Measurements from ENCODE around the gene LY86.

Gene LY86

GRCh38 chr6:6620766-6621425, 32.4 kb downstream of the LY86 start:
- no peak for DNase-seq (ENCODE audit: low read depth in 3 of 3, low spot score in 1 of 3)

DNA sequence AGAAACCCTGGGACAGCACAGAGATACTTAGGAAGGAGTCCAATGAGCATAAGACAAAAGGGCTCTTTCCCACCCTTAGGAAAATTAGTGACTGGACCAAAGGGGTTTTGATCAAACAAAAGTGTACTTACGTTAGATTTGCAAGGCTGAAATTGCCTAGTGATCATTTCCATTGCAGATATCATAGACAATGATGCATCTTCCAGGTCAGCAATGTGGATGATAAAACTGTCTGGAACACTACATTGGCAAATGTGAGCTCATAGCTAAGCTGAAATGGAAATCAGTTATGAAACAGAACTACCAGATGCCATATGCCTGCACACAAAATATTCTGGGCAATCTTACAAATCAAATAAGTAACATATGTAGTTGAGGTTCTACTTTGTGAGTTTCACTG, 34.0 kb downstream of the LY86 start:
- no peak for DNase-seq (ENCODE audit: low read depth in 3 of 3, low spot score in 1 of 3)

DNA sequence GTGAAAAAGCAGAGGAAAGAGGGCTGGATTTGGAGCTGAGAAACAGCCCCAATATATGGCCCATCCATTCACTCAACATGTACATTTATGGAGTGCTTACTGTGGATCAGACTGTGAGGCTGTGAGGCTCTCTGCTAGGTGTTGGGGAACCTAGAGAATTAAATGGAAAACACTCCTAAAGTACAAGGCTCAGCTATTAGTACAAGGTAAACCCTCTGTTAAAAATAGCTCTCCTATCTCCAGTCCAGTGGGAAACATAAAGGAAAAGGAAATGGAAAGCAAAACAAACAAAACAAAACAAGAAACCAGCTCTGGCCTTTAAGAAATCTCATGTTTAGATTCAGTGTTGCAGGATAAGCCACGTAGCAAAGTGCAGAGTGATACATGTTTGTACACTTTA, 35.0 kb downstream of the LY86 start:
- no peak for DNase-seq (ENCODE audit: low read depth in 3 of 3, low spot score in 1 of 3)

GRCh38 chr6:6624269-6624990, 35.9 kb downstream of the LY86 start:
- no peak for DNase-seq (ENCODE audit: low read depth in 3 of 3, low spot score in 1 of 3)

GRCh38 chr6:6626187-6626586, 37.7 kb downstream of the LY86 start:
- no peak for DNase-seq (ENCODE audit: low read depth in 3 of 3, low spot score in 1 of 3)

DNA sequence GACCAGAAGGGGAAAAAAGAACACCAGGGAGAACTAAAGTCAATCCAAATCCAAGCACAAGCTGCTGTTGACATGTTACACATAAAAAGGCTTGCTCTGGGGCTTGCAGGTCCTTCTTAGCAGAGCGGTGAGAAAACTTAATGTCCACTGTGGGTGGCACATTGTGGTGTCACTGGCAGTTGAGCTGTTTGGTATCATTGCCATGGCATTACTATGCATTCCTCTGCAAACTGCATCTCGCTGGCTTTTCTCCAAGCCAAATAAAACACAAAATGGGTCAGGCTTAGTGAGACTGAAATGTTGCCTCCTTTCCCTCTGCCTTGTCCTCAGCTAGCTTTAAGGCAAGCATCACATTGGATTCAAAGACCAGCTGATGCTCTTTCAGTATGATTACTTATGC, 40.9 kb downstream of the LY86 start:
- no peak for DNase-seq (ENCODE audit: low read depth in 3 of 3, low spot score in 1 of 3)

DNA sequence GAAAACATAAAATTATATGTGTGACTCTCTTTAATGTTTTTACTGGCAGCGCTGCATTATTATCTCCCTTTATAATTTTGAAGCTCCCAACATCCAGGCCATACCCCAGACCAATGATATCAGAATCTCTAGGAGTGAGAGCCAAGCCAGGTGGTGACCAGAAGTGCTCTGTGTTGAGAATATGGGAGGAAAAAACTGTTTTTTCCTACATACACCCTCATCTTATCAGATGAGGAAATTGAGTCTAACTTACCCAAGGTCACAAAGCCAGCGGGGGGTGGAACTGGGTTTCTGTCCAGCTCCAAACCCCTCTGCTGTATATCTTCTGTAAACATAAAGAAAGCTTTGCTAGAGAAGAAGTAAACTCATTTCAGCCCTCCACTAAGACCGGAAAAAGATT, 42.5 kb downstream of the LY86 start:
- DNase-seq (ENCODE audit: low read depth in 3 of 3, low spot score in 1 of 3), result no peak

DNA sequence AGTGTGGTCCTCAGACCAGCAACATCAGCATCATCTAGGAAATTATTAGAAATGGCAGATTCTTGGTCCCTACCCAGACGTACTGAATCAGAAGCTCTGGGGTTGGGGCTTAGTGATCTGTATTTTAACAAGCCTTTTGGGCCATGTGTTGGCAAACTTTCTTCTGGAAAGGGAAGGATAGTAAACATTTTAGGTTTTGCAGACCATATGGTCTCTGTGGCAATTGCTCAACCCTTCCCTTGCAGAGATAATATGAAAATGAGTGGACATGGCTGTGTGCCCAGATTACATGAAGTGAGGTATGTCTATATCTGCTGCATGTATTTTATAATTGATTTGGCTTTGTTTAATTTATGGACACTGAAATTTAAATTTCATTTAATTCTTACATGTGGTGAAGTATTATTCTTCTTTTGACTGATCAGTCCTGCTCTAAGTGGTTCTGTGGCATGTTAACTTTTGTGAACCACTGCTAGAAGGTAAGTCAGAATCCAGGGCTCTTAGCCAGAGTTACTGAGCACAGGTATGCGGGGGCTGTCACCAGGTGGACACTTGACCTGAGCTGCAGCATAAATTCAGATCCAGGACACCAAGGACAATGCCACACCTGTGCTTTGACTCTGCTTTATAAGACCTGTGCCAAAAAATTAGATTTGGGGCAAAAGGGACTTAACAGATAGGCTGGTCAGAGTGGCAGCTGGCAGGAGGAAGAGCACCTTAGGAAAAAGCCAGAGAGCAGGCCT, 43.2 kb downstream of the LY86 start:
- no peak for DNase-seq (ENCODE audit: low read depth in 3 of 3, low spot score in 1 of 3)

GRCh38 chr6:6633898-6634734, 45.6 kb downstream of the LY86 start:
- no peak for DNase-seq (ENCODE audit: low read depth in 3 of 3, low spot score in 1 of 3)

GRCh38 chr6:6634735-6635075, 46.2 kb downstream of the LY86 start:
- no peak for DNase-seq (ENCODE audit: low read depth in 3 of 3, low spot score in 1 of 3)

DNA sequence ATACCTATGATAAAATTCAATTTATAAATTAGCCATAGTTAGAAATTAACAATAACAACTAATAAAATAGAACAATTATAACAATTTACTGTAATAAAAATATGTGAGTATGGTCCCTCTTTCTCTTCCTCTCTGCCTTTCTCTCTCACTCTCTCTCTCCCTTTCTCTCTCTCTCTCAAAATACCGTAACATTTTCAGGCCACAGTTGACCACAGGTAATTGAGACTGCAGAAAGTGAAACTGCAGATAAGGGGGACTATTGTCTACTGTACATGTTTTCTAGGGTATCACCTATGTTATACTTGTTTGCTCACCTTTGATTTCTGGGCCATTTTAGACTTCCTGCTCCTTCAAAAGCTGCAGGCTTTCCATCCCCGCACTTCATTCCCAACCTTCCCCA, 46.8 kb downstream of the LY86 start:
- no peak for DNase-seq (ENCODE audit: low read depth in 3 of 3, low spot score in 1 of 3)

DNA sequence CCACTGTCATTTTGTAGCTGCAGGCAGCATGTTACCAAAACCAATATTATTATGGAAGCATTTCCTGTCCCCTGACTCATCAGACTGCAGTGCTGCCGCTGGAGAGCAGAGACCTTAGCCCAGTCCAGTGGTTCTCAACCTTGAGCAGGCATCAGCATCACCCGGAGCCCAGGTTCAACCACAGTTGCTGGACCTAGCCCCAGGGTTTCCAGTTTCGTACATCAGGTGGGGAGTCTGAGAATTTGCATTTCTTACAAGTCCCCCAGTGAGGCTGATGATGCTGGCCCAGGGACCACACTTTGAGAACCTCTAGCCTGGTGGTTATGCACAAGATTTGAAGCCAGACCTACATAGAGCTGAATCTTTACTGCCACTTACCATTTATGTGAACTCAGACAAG, 47.3 kb downstream of the LY86 start:
- no peak for DNase-seq (ENCODE audit: low read depth in 3 of 3, low spot score in 1 of 3)

DNA sequence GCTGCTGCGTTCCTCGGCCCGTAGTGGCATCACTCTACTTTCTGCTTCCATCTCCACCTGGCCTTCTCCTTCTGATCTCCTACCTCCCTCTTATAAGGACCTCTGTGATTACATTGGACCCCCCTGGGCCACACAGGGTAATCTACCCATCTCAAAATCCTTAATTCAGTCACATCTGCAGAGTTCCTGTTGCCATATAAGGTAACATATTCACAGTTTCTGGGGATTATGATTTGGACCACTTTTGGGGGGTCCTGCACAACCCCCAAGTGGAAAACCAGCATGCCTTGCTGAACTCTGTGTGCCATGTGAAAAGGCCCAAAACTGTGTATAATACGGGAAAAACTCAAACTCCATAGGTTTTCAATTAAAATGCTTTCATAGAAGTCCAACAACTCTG, 51.1 kb downstream of the LY86 start:
- no peak for DNase-seq (ENCODE audit: low read depth in 3 of 3, low spot score in 1 of 3)

DNA sequence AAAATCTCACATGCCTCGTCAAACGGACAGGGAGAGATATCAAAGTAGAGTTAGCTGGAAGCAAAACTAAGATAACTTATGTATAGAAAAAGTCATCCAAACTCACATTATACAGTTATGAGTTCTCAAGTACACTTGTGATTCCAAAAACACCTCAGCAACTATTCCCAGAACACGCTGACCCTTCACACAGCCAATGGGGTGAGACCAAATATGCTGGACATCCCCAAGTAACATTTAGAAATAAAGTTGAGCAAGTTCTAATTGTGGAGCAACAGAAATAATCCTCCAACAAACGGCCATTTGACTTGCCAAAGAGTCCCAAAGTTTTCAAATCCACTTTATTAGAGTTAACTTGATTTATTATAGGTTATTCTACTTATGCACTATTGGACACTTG, 52.4 kb downstream of the LY86 start:
- DNase-seq (ENCODE audit: low read depth in 3 of 3, low spot score in 1 of 3), result no peak

DNA sequence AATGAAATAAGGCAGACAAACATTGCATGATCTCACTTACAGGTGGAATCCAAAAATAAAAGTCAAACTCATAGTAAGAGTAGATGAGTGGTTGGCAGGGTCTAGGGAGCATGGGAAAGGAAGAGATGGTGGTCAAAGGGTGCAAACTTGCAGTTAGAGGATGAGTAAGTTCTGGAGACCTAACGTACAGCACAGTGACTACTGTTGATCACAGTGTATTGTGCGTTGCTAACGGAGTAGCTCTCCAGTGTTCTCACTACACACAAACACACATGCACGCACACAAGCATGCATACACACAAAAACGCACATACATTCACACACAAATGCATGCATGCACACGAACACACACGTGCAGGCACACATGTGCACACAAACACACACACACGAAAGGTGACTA, 54.9 kb downstream of the LY86 start:
- DNase-seq (ENCODE audit: low read depth in 3 of 3, low spot score in 1 of 3), result no peak

DNA sequence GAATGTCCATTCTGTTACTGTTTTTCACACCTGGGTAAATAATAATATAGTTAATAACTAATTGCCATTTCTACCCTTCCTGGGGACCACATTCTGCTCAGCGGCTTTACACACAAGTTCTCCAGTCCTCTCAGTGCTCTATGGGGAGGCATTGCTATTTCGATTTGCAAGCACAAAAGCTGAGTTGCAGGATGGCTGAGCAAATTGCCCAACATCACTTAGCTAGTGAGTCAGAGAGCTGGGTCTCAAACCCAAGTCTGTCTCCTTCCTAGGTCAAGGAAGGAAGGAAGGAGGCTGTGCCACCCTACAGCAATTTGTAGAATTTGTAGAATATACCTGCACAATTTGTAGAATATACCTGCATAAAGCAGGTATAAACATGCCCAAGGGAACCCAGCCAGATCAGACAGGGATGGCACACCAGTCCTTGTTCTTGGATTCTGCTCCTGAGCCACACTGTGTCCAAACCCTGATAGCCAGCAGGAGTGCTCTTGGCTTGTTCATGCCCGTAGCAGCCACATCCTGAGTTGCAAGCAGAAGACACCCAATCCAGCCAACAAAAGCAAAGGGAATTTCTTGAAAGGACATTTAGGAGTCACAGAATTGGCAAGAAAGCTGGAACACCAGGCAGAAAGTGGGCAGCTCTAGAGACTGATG, 56.9 kb downstream of the LY86 start:
- no peak for DNase-seq (ENCODE audit: low read depth in 3 of 3, low spot score in 1 of 3)

DNA sequence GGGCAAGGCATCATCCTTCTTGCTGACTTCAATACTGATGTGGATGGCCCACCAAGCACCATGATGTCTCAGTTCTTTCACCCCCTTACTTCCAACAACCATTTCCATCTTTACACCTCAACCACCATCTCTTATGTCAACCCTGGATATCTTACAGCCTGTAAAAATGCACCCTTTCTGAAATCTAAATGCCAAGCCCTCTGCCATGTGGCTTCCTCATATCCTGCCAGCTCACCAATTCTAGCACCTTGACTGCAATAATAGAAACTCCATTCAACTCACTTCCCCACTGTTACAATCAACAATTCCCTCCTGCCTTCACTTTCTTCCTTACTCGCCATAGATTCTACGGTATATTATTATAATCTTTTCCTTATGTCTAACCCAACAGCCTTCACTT, 57.9 kb downstream of the LY86 start:
- DNase-seq (ENCODE audit: low read depth in 3 of 3, low spot score in 1 of 3), result no peak

DNA sequence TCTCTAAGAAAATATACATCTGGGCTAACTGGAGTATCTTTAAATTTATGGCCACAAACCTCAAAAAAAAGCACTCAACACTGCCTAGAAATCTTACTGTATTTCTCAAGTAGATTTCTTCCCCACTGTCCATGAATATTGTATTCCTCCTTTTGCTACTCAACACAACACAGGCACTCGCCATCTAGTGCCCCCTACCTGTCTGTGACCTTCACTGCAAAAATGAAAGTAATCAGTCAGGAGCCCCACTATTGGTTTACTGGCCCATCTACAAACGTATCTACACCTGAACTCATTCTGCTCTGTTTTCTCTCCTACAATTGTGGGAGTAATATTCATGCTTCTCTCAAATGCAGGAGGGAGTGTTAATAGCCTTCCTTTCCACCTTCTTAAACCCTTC, 58.3 kb downstream of the LY86 start:
- no peak for DNase-seq (ENCODE audit: low read depth in 3 of 3, low spot score in 1 of 3)

DNA sequence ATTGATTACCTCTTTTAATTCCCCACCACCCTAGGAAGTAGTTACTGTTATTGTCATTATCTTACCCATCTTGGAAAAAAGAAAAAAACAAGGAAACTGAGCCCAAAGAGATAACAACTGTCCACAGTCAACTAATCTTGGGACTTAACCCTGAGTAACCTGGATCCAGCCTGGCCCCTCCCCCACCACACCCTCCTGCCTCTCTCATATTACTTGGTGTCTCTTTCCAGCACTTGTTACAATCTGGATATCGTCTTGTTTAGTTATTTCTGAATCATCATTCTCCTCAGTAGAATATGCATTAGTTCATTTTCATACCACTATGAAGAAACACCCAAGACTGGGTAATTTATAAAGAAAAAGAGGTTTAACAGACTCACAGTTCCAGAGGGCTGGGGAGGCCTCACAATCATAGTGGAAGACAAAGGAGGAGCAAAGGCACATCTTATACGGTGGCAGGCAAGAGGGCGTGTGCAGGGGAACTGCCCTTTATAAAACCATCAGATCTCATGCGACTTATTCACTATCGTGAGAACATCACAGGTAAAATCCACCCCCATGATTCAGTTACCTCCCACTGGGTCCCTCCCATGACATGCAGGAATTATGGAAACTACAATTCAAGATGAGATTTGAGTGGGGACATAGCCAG, 60.3 kb downstream of the LY86 start:
- no peak for DNase-seq (ENCODE audit: low read depth in 3 of 3, low spot score in 1 of 3)

- no peak for DNase-seq (ENCODE audit: low read depth in 3 of 3, low spot score in 1 of 3)
Observed at GRCh38 chr6:6649824-6650349, 61.4 kb downstream of the LY86 start.

All from stimulated activated CD4-positive, alpha-beta T cell treated with anti-CD3 and anti-CD28 coated beads, TNF-alpha, amount 100 ng/mL, for 1 hour (primary cell).